Measurements from ENCODE around the gene NUDT16L1. TPM values are rescaled to one million over a fixed set of nuclear protein-coding genes. Genes with fewer than 3 reads are reported as not detected.

NUDT16L1 gene
- total and polyA plus RNA-seq, 2 of the 8 experiments (the other 6 are each of a cell fraction or from before 2014, with no cell fraction given): 34.8 to 77.3 TPM

GRCh38 chr16:4687946-4688673 is 5.3 kb upstream of the NUDT16L1 start (continued):
- TF ChIP-seq CHD7 (IDR thresholded peaks at IDR 0.05; ENCODE audit: insufficient replicate concordance, low read length) (no peak), RAD21 (IDR thresholded peaks at IDR 0.05 in 1 of 2, conservative IDR thresholded peaks at IDR 0.05 in 1 of 2; ENCODE audit: low read depth in 2 of 2, low read length in 2 of 2) (no peak), GABPA (IDR thresholded peaks at IDR 0.05; ENCODE audit: borderline replicate concordance, insufficient read depth, low read length) (no peak), TCF12 (IDR thresholded peaks at IDR 0.05; ENCODE audit: low read depth, low read length) (no peak)

Measured in H1 (cell line).